GM23248 (cell line): Measurements from ENCODE around the gene RPS4Y2.

ENCODE experiments used
- EZH2 ChIP-seq: fragments of 200-600 bp; sonication (generic); IDR thresholded peaks from 2 replicates; pipeline ENCODE4 v1.6.1; 2018; ENCODE audit warnings: antibody characterized with exemption, mild to moderate bottlenecking; ENCODE audit not compliant: insufficient read depth, poor library complexity, severe bottlenecking
- EZH2phosphoT487 ChIP-seq: fragments of 200-600 bp; sonication (generic); IDR thresholded peaks from 2 replicates; pipeline ENCODE4 v1.6.1; 2018; ENCODE audit warnings: antibody characterized with exemption, moderate library complexity, mild to moderate bottlenecking, low read depth; ENCODE audit not compliant: insufficient read depth

DNA sequence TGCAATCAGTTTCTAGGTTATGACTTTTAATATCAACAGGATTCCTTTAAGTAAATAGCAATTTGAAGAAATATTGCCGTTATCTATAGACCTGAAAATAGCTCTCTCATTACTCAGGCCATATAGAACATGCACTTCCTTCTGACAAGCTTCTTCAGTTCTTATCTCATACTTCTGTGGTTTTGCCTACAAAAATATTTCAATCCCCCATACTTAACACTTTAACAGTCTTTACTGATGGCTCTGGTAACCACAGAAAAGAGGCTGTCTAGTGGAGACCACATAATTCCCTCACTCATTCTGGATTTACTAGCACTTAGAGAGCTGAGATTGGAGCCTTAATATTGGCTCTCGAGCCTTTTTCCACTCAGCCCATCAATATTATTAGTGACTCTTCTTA lies 46.8 kb downstream of the RPS4Y2 start:
- TF ChIP-seq EZH2 (no peak), EZH2phosphoT487 (no peak)
